ENCODE measurements around the gene ROPN1. TPM values are rescaled to one million over a fixed set of nuclear protein-coding genes. Genes with fewer than 3 reads are reported as not detected.

The ROPN1 gene
- total and polyA plus RNA-seq, 10 donors = 0.06 TPM; not detected in 9

DNA sequence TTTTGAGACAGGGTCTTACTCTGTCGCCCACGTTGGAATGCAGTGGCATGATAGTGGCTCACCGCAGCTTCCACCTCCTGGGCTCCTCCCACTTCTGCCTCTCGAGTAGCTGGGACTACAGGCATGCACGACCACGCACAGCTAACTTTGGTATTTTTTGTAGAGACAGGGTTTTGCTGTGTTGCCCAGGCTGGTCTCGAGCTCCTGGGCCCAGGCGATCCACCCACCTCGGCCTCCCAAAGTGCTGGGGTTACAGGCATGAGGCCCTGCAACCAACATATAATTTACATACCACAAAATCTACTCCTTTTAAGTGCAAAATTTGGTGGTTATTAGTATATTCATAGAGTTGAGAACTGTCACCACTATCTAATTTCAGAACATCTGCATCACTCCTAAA lies 62.6 kb downstream of the ROPN1 start:
- TF ChIP-seq, protein P1, sequence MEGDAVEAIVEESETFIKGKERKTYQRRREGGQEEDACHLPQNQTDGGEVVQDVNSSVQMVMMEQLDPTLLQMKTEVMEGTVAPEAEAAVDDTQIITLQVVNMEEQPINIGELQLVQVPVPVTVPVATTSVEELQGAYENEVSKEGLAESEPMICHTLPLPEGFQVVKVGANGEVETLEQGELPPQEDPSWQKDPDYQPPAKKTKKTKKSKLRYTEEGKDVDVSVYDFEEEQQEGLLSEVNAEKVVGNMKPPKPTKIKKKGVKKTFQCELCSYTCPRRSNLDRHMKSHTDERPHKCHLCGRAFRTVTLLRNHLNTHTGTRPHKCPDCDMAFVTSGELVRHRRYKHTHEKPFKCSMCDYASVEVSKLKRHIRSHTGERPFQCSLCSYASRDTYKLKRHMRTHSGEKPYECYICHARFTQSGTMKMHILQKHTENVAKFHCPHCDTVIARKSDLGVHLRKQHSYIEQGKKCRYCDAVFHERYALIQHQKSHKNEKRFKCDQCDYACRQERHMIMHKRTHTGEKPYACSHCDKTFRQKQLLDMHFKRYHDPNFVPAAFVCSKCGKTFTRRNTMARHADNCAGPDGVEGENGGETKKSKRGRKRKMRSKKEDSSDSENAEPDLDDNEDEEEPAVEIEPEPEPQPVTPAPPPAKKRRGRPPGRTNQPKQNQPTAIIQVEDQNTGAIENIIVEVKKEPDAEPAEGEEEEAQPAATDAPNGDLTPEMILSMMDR (IDR thresholded peaks at IDR 0.05 in 8 of 11, conservative IDR thresholded peaks at IDR 0.05 in 3 of 11) = no peak
- TF ChIP-seq POLR2A (IDR thresholded peaks at IDR 0.05) = no peak
- no peak for TF ChIP-seq POLR2AphosphoS5 (IDR thresholded peaks at IDR 0.05)
- 89 to 97% (median 96%) methylated on average over 9 of the region's 9 CpGs for WGBS, 5 donors
- intact Hi-C loops (cut with DNase I; ENCODE audit: low total_unique reads) = no loop called here
- Histone ChIP-seq H3K27ac (no peak overlapping the region), H3K36me3 (peaks cover 0 to 85% (median 10%) of the 10 kb centered on the region in 6 donors), H3K9me3 (peaks cover 0 to 4% (median 1%) of the 10 kb centered on the region in 8 donors), H3K27me3 (replicated peaks in 1 of 7) (no peaks in the 10 kb centered on the region), H3K4me1 (no peaks in the 10 kb centered on the region), H3K4me3 (no peak overlapping the region)
- no peak for DNase-seq

DNA sequence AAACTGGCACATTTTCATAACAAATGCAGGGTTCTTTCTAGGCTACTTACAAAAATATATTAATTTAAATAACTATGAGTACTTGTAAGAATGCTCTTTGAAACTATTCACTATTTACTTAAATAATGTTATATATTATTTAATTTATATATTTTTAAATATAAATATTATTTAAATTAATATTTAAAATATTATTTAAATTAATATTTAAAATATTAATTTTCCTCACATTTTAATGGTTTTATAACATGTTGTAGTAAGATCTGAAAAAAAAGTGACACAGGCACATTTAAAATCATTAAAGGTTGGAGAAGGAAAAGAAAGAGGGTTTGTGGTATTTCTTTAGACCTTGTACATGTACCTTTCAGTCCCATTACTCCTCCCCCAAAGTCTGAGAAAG lies 65.5 kb downstream of the ROPN1 start:
- DNase-seq = no peak
- intact Hi-C loops (cut with DNase I; ENCODE audit: low total_unique reads) = no loop called here
- Histone ChIP-seq H3K27me3 (replicated peaks in 1 of 7) (no peaks in the 10 kb centered on the region), H3K27ac (no peak overlapping the region), H3K4me1 (no peaks in the 10 kb centered on the region), H3K4me3 (no peak overlapping the region), H3K9me3 (peaks cover 0 to 31% (median 18%) of the 10 kb centered on the region in 8 donors), H3K36me3 (peaks cover 0 to 90% (median 10%) of the 10 kb centered on the region in 6 donors)
- TF ChIP-seq POLR2A (IDR thresholded peaks at IDR 0.05) = no peak
- TF ChIP-seq POLR2AphosphoS5 (IDR thresholded peaks at IDR 0.05) = no peak
- TF ChIP-seq, protein P1 (IDR thresholded peaks at IDR 0.05 in 8 of 11, conservative IDR thresholded peaks at IDR 0.05 in 3 of 11) = no peak

DNA sequence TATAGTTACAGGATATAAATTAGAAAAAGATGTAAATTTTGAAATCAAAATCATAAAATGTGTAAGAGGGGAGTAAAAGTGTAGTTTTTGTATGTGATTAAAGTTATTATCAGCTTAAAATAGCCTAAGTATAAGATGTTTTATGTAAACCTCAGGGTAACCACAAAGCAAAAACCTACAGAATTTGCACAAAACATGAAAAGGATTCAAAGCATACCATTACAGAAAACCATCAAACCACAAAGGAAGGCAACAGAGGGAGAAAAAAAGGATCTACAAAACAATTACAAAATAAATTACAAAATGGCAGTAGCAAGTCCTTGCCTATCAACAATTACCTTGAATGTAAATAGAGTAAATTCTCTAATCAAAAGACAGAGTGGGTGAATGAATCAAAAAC lies 71.1 kb downstream of the ROPN1 start:
- Histone ChIP-seq H3K27me3 (replicated peaks in 1 of 7) (no peaks in the 10 kb centered on the region), H3K4me1 (no peaks in the 10 kb centered on the region), H3K4me3 (no peak overlapping the region), H3K27ac (no peak overlapping the region), H3K36me3 (peaks cover 0 to 81% (median 9%) of the 10 kb centered on the region in 6 donors), H3K9me3 (peaks cover 0 to 54% (median 40%) of the 10 kb centered on the region in 8 donors)
- TF ChIP-seq POLR2AphosphoS5 (IDR thresholded peaks at IDR 0.05) (no peak), POLR2A (IDR thresholded peaks at IDR 0.05) (no peak)
- TF ChIP-seq, protein P1 (IDR thresholded peaks at IDR 0.05 in 8 of 11, conservative IDR thresholded peaks at IDR 0.05 in 3 of 11) = no peak
- DNase-seq = no peak
- intact Hi-C loops (cut with DNase I; ENCODE audit: low total_unique reads) = no loop called here

DNA sequence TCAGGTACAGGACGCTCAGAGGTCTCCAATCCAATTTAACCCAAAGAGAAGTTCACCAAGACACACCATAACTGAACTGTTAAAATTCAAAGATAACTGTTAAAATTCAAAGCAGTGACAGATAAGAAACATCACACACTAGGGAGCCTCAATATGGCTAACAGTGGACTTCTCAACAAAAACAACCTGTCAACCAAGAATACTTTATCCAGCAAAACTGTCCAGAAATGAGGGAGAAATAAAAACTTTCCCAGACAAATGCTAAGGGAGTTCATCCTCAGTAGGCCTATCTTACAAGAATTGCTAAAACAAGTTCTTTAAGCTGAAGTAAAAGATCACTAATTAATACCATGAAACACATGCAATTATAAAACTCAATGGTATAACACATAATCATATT lies 71.5 kb downstream of the ROPN1 start:
- Histone ChIP-seq H3K27me3 (replicated peaks in 1 of 7) (no peaks in the 10 kb centered on the region), H3K27ac (no peak overlapping the region), H3K36me3 (peaks cover 0 to 82% (median 9%) of the 10 kb centered on the region in 6 donors), H3K9me3 (peaks cover 0 to 54% (median 40%) of the 10 kb centered on the region in 8 donors), H3K4me1 (no peaks in the 10 kb centered on the region), H3K4me3 (no peak overlapping the region)
- TF ChIP-seq POLR2AphosphoS5 (IDR thresholded peaks at IDR 0.05) = no peak
- TF ChIP-seq, protein P1 (IDR thresholded peaks at IDR 0.05 in 8 of 11, conservative IDR thresholded peaks at IDR 0.05 in 3 of 11) = no peak
- no peak for TF ChIP-seq POLR2A (IDR thresholded peaks at IDR 0.05)
- 91 to 100% (median 98%) methylated on average over 1 of the region's 1 CpG for WGBS, 5 donors
- intact Hi-C loops (cut with DNase I; ENCODE audit: low total_unique reads) = no loop called here
- DNase-seq = no peak

Data from spleen (tissue), 11 donors.